OCI-LY1 (cell line): ENCODE data around the gene WDR53.
A peak's percentile ranks its signal among the peaks of the same experiment; 100 is the strongest.

Source experiments
- H2AFZ ChIP-seq: fragments of 200-600 bp; sonication (generic), shearing (Covaris generic); 2 replicates; pipeline ENCODE4 v1.6.0; 2014; ENCODE audit warnings: antibody characterized with exemption, mild to moderate bottlenecking, low read length
- H3F3A ChIP-seq: fragments of 200-600 bp; sonication (generic), shearing (Covaris generic); 2 replicates; pipeline ENCODE4 v1.6.0; 2014; ENCODE audit warnings: mild to moderate bottlenecking, antibody characterized with exemption, low read length, moderate library complexity; ENCODE audit not compliant: insufficient read depth
- H3K27ac ChIP-seq: fragments of 200-600 bp; sonication (generic); 2 replicates; pipeline ENCODE4 v1.5.1; 2014; ENCODE audit warnings: low read length, mixed run types, mild to moderate bottlenecking, low read depth; ENCODE audit not compliant: poor library complexity, severe bottlenecking
- H3K27me3 ChIP-seq: fragments of 200-600 bp; sonication (generic); 2 replicates; pipeline ENCODE4 v1.6.0; 2014; ENCODE audit warnings: antibody characterized with exemption, mild to moderate bottlenecking, low read length, moderate library complexity; ENCODE audit not compliant: insufficient read depth
- H3K36me3 ChIP-seq: fragments of 200-600 bp; sonication (generic); 2 replicates; pipeline ENCODE4 v1.6.1; 2014; ENCODE audit warnings: mild to moderate bottlenecking, antibody characterized with exemption, low read length, moderate library complexity, mixed read lengths; ENCODE audit not compliant: insufficient read depth
- H3K4me1 ChIP-seq: fragments of 200-600 bp; sonication (generic); 2 replicates; pipeline ENCODE4 v1.5.1; 2014; ENCODE audit warnings: mild to moderate bottlenecking, low read length, moderate library complexity; ENCODE audit not compliant: insufficient read depth, severe bottlenecking
- H3K4me2 ChIP-seq: fragments of 200-600 bp; sonication (generic), shearing (Covaris generic); 2 replicates; pipeline ENCODE4 v1.6.1; 2014; ENCODE audit warnings: low read length
- H3K4me3 ChIP-seq: fragments of 200-600 bp; sonication (generic); 2 replicates; pipeline ENCODE4 v1.5.1; 2014; ENCODE audit warnings: low read length, low read depth, mild to moderate bottlenecking, mixed read lengths; ENCODE audit not compliant: poor library complexity, severe bottlenecking
- H3K79me2 ChIP-seq: fragments of 200-600 bp; shearing (Covaris generic); 2 replicates; pipeline ENCODE4 v1.6.1; 2016; ENCODE audit warnings: mixed run types, low read length, mixed read lengths; ENCODE audit not compliant: insufficient read depth
- H3K9ac ChIP-seq: fragments of 200-600 bp; sonication (generic), shearing (Covaris generic); 2 replicates; pipeline ENCODE4 v1.6.1; 2014; ENCODE audit warnings: mild to moderate bottlenecking, low read length, mixed read lengths
- H3K9me2 ChIP-seq: fragments of 200-600 bp; sonication (generic), shearing (Covaris generic); 2 replicates; pipeline ENCODE4 v1.6.1; 2014; ENCODE audit warnings: low read depth, mild to moderate bottlenecking, low read length, mixed read lengths
- H3K9me3 ChIP-seq: fragments of 200-600 bp; shearing (Covaris generic); 2 replicates; pipeline ENCODE4 v1.6.1; 2014; ENCODE audit warnings: low read length, mixed read lengths
- H4K20me1 ChIP-seq: fragments of 200-600 bp; sonication (generic), shearing (Covaris generic); 2 replicates; pipeline ENCODE4 v1.6.0; 2016; ENCODE audit warnings: mild to moderate bottlenecking, low read length; ENCODE audit not compliant: insufficient read depth
- CTCF ChIP-seq: fragments of 200-600 bp; sonication (generic), shearing (Covaris generic); IDR thresholded peaks from 2 replicates; pipeline ENCODE4 v1.5.1; 2017; ENCODE audit warnings: mild to moderate bottlenecking, antibody characterized with exemption, low read length, moderate library complexity, mixed read lengths
- EZH2 ChIP-seq: fragments of 200-600 bp; sonication (generic), shearing (Covaris generic); IDR thresholded peaks from 2 replicates; pipeline ENCODE4 v1.8.0; 2017; ENCODE audit warnings: borderline replicate concordance, mixed run types, mild to moderate bottlenecking, antibody characterized with exemption, low read length, moderate library complexity, mixed read lengths

The WDR53 gene

GRCh38 chr3:196608693-196609092, 40.3 kb upstream of the WDR53 start:
- H2AFZ ChIP-seq = no peak overlapping the region
- H3K27ac ChIP-seq = no peak overlapping the region
- H3K36me3 ChIP-seq = no peaks in the 10 kb centered on the region
- H3K9me3 ChIP-seq = no peaks in the 10 kb centered on the region
- H3K4me1 ChIP-seq = peaks cover 16% of the 10 kb centered on the region
- H3K4me2 ChIP-seq = no peak overlapping the region
- H3K79me2 ChIP-seq = no peaks in the 10 kb centered on the region
- H3K9ac ChIP-seq = no peak overlapping the region
- no peaks in the 10 kb centered on the region for H4K20me1 ChIP-seq
- no peaks in the 10 kb centered on the region; the same call in 1 of the 2 replicates for H3K27me3 ChIP-seq
- H3K9me2 ChIP-seq = no peaks in the 10 kb centered on the region
- H3K4me3 ChIP-seq = no peak overlapping the region
- TF ChIP-seq EZH2 (no peak), CTCF (no peak; the same call in 1 of the 2 replicates)
- no peaks in the 10 kb centered on the region for H3F3A ChIP-seq

GRCh38 chr3:196604548-196604947, 36.2 kb upstream of the WDR53 start:
- Histone ChIP-seq H3K9me2 (no peaks in the 10 kb centered on the region), H3K9me3 (no peaks in the 10 kb centered on the region), H3K27me3 (peaks cover 4% of the 10 kb centered on the region; the same call in 1 of the 2 replicates), H3K4me3 (no peak overlapping the region), H3K79me2 (no peaks in the 10 kb centered on the region), H2AFZ (no peak overlapping the region), H3F3A (no peaks in the 10 kb centered on the region), H4K20me1 (no peaks in the 10 kb centered on the region), H3K4me1 (peaks cover 11% of the 10 kb centered on the region), H3K27ac (no peak overlapping the region), H3K4me2 (peak overlapping the region; percentile 40; the same call in 1 of the 2 replicates), H3K9ac (no peak overlapping the region), H3K36me3 (no peaks in the 10 kb centered on the region)
- TF ChIP-seq CTCF (peak; percentile 12; the same call in 1 of the 2 replicates), EZH2 (no peak)

- TF ChIP-seq EZH2 = no peak
- TF ChIP-seq CTCF = no peak
Observed at GRCh38 chr3:196603683-196604082, 35.3 kb upstream of the WDR53 start.

More at GRCh38 chr3:196603683-196604082, 35.3 kb upstream of the WDR53 start:
- Histone ChIP-seq H3K4me3 (no peak overlapping the region), H3F3A (no peaks in the 10 kb centered on the region), H3K9me2 (no peaks in the 10 kb centered on the region), H4K20me1 (no peaks in the 10 kb centered on the region), H3K4me2 (no peak overlapping the region), H3K9ac (no peak overlapping the region), H2AFZ (no peak overlapping the region), H3K79me2 (no peaks in the 10 kb centered on the region), H3K36me3 (no peaks in the 10 kb centered on the region), H3K4me1 (peaks cover 7% of the 10 kb centered on the region), H3K27ac (no peak overlapping the region), H3K9me3 (no peaks in the 10 kb centered on the region), H3K27me3 (peaks cover 4% of the 10 kb centered on the region; the same call in 1 of the 2 replicates)
